GM12891 (cell line): ENCODE data around the gene ADTRP.

Experiments used
- PAX5 ChIP-seq: IDR thresholded peaks from 2 replicates; pipeline ENCODE4 v1.6.1; 2011; ENCODE audit warnings: low read length, moderate library complexity, mild to moderate bottlenecking; ENCODE audit not compliant: insufficient read depth, severe bottlenecking
- POLR2A ChIP-seq: IDR thresholded peaks from 2 replicates; pipeline ENCODE4 v1.6.1; 2011; ENCODE audit warnings: low read depth, low read length, control low read depth
- POLR2AphosphoS5 ChIP-seq: IDR thresholded peaks from 2 replicates; pipeline ENCODE4 v1.6.1; 2011; ENCODE audit warnings: low read depth, low read length, control low read depth
- POU2F2 ChIP-seq: IDR thresholded peaks from 2 replicates; pipeline ENCODE4 v1.6.1; 2011; ENCODE audit warnings: low read depth, mild to moderate bottlenecking, control low read depth, low read length, moderate library complexity
- SPI1 ChIP-seq: IDR thresholded peaks from 2 replicates; pipeline ENCODE4 v1.6.1; 2011; ENCODE audit warnings: low read depth, low read length, control low read depth
- TAF1 ChIP-seq: IDR thresholded peaks from 2 replicates; pipeline ENCODE4 v1.6.1; 2011; ENCODE audit warnings: low read depth, low read length, control low read depth

- TF ChIP-seq POLR2A, result no peak
- TF ChIP-seq TAF1, result no peak
- TF ChIP-seq SPI1, result no peak
- TF ChIP-seq POLR2AphosphoS5, result no peak
- no peak for TF ChIP-seq POU2F2
- TF ChIP-seq PAX5, result no peak
These were observed 77.0 kb downstream of the ADTRP start for GRCh38 chr6:11701573-11701972.
